Ectodermal cell (in vitro differentiated cells): ENCODE measurements around the gene NSG1.

Experiments
- H3K27ac ChIP-seq: 2 replicates; pipeline ENCODE4 v1.7.0; 2013; ENCODE audit warnings: mild to moderate bottlenecking, low read depth, low read length; ENCODE audit not compliant: insufficient read depth, poor library complexity, severe bottlenecking
- H3K27me3 ChIP-seq: 2 replicates; pipeline ENCODE4 v1.7.0; 2013; ENCODE audit warnings: mild to moderate bottlenecking, low read length; ENCODE audit not compliant: insufficient read depth, control insufficient read depth, poor library complexity, severe bottlenecking
- H3K36me3 ChIP-seq: one replicate; pipeline ENCODE4 v1.7.0; 2013; ENCODE audit warnings: low read length; ENCODE audit not compliant: control insufficient read depth, insufficient read depth
- H3K4me1 ChIP-seq: one replicate; pipeline ENCODE4 v1.7.0; 2013; ENCODE audit warnings: low read length; ENCODE audit not compliant: control insufficient read depth, insufficient read depth
- H3K4me3 ChIP-seq: 2 replicates; pipeline ENCODE4 v1.7.0; 2013; ENCODE audit warnings: low read depth, low read length, control low read depth; ENCODE audit not compliant: insufficient read depth
- H3K9me3 ChIP-seq: 2 replicates; pipeline ENCODE4 v1.7.0; 2013; ENCODE audit warnings: mild to moderate bottlenecking, low read length, moderate library complexity; ENCODE audit not compliant: control insufficient read depth
- WGBS, 2 experiments: methylation state at CpG; one replicate each; pipeline ENCODE4 v1.1.7; 2013; ENCODE audit warnings: missing lambda C conversion rate in 2 of 2; 5-methylcytosine and 5-hydroxymethylcytosine counted together

The NSG1 gene

GRCh38 chr4:4423706-4424498 is 37.0 kb downstream of the NSG1 start:
- Histone ChIP-seq H3K4me1 (peaks cover 18% of the 10 kb centered on the region), H3K27ac (no peak overlapping the region), H3K4me3 (no peak overlapping the region), H3K36me3 (peaks cover 16% of the 10 kb centered on the region), H3K9me3 (no peaks in the 10 kb centered on the region), H3K27me3 (no peaks in the 10 kb centered on the region)
- 66 to 67% methylated on average over 9 of the region's 9 CpGs for WGBS, 2 experiments

- Histone ChIP-seq H3K4me3 (no peak overlapping the region), H3K27me3 (no peaks in the 10 kb centered on the region), H3K4me1 (peaks cover 18% of the 10 kb centered on the region), H3K9me3 (no peaks in the 10 kb centered on the region), H3K27ac (no peak overlapping the region), H3K36me3 (peaks cover 11% of the 10 kb centered on the region)
- 89 to 90% methylated on average over 8 of the region's 8 CpGs for WGBS, 2 experiments
Observed at GRCh38 chr4:4424499-4425115, 37.7 kb downstream of the NSG1 start.

GRCh38 chr4:4425119-4425690 is 38.3 kb downstream of the NSG1 start:
- Histone ChIP-seq H3K27ac (no peak overlapping the region), H3K4me3 (no peak overlapping the region), H3K9me3 (no peaks in the 10 kb centered on the region), H3K27me3 (no peaks in the 10 kb centered on the region), H3K4me1 (peaks cover 18% of the 10 kb centered on the region), H3K36me3 (peaks cover 5% of the 10 kb centered on the region)
- 92 to 93% methylated on average over 12 to 13 of the region's 13 CpGs for WGBS, 2 experiments

GRCh38 chr4:4425696-4426095 is 38.8 kb downstream of the NSG1 start:
- Histone ChIP-seq H3K27me3 (no peaks in the 10 kb centered on the region), H3K4me1 (peaks cover 18% of the 10 kb centered on the region), H3K36me3 (no peaks in the 10 kb centered on the region), H3K9me3 (no peaks in the 10 kb centered on the region), H3K4me3 (no peak overlapping the region), H3K27ac (no peak overlapping the region)
- 92% methylated on average over 7 of the region's 7 CpGs for WGBS, 2 experiments

GRCh38 chr4:4426511-4427120 is 39.7 kb downstream of the NSG1 start:
- no peak overlapping the region for H3K27ac ChIP-seq
- H3K4me3 ChIP-seq, result no peak overlapping the region
- WGBS, 2 experiments, result 71 to 72% methylated on average over 11 of the region's 11 CpGs
- H3K27me3 ChIP-seq, result no peaks in the 10 kb centered on the region
- H3K9me3 ChIP-seq, result no peaks in the 10 kb centered on the region
- H3K4me1 ChIP-seq, result peaks cover 18% of the 10 kb centered on the region
- H3K36me3 ChIP-seq, result no peaks in the 10 kb centered on the region

- no peak overlapping the region for H3K4me3 ChIP-seq
- H3K36me3 ChIP-seq, result no peaks in the 10 kb centered on the region
- H3K9me3 ChIP-seq, result no peaks in the 10 kb centered on the region
- 54 to 57% methylated on average over 12 of the region's 12 CpGs for WGBS, 2 experiments
- no peak overlapping the region for H3K27ac ChIP-seq
- H3K4me1 ChIP-seq, result peaks cover 18% of the 10 kb centered on the region
- H3K27me3 ChIP-seq, result no peaks in the 10 kb centered on the region
Observed at GRCh38 chr4:4427121-4427870, 40.4 kb downstream of the NSG1 start.

GRCh38 chr4:4427886-4428285 is 41.0 kb downstream of the NSG1 start:
- Histone ChIP-seq H3K9me3 (no peaks in the 10 kb centered on the region), H3K36me3 (no peaks in the 10 kb centered on the region), H3K4me3 (no peak overlapping the region), H3K27ac (no peak overlapping the region), H3K27me3 (no peaks in the 10 kb centered on the region), H3K4me1 (peaks cover 18% of the 10 kb centered on the region)
- WGBS, 2 experiments, result 80 to 83% methylated on average over 5 of the region's 5 CpGs

- Histone ChIP-seq H3K27ac (no peak overlapping the region), H3K27me3 (no peaks in the 10 kb centered on the region), H3K4me1 (peaks cover 14% of the 10 kb centered on the region), H3K9me3 (no peaks in the 10 kb centered on the region), H3K36me3 (no peaks in the 10 kb centered on the region), H3K4me3 (no peak overlapping the region)
- WGBS, 2 experiments, result 91 to 92% methylated on average over 10 of the region's 10 CpGs
Observed at GRCh38 chr4:4428966-4429875, 42.3 kb downstream of the NSG1 start.

- H3K27me3 ChIP-seq, result no peaks in the 10 kb centered on the region
- peaks cover 10% of the 10 kb centered on the region for H3K4me1 ChIP-seq
- WGBS, 2 experiments, result 47 to 51% methylated on average over 7 of the region's 7 CpGs
- no peak overlapping the region for H3K27ac ChIP-seq
- H3K36me3 ChIP-seq, result no peaks in the 10 kb centered on the region
- no peaks in the 10 kb centered on the region for H3K9me3 ChIP-seq
- H3K4me3 ChIP-seq, result no peak overlapping the region
Observed at GRCh38 chr4:4430492-4431195, 43.7 kb downstream of the NSG1 start.
